Measurements from ENCODE around the gene HOATZ. TPM values are rescaled to one million over a fixed set of nuclear protein-coding genes. Genes with fewer than 3 reads are reported as not detected.

The HOATZ gene
- total RNA-seq, 1 donor from 2014 or later, result not detected

DNA sequence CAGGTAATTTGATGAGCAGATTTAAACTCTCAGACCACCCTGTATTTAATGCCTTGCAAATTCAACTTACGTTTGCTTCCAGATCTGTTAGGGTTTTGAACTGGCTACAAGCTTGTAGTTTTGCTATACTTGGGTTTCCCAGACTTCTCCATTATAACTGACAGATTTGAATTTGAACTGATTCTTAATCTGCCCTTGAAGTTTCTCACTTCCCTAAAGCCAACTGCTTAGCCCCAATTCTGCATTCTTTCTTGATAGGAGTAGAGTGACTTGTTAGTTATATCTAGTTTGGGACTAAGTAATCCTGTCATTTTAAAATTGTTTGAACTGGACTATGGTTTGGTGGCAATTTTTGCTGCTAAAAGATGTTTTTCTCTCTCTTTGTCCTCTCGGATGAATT is 35.7 kb downstream of the HOATZ start:
- ATAC-seq (ENCODE audit: low read depth) (no peak), DNase-seq (no peak)
- intact Hi-C loops (cut with micrococcal nuclease), result no loop called here
- Mint-ChIP-seq H3K36me3 (ENCODE audit: low read depth) (no peaks in the 10 kb centered on the region), H3K9me3 (peaks cover under 1% of the 10 kb centered on the region), H3K4me1 (no peaks in the 10 kb centered on the region), H3K27ac (no peak overlapping the region), H3K4me3 (no peak overlapping the region), H3K27me3 (peaks cover 17% of the 10 kb centered on the region)
- POLR2A ChIA-PET, result interaction anchor here (0.6 kb wide), 1 partner anchor 199 kb away, joined by 4 read pairs; no protein-coding TSS in a partner anchor
- TF ChIP-seq, protein P1, sequence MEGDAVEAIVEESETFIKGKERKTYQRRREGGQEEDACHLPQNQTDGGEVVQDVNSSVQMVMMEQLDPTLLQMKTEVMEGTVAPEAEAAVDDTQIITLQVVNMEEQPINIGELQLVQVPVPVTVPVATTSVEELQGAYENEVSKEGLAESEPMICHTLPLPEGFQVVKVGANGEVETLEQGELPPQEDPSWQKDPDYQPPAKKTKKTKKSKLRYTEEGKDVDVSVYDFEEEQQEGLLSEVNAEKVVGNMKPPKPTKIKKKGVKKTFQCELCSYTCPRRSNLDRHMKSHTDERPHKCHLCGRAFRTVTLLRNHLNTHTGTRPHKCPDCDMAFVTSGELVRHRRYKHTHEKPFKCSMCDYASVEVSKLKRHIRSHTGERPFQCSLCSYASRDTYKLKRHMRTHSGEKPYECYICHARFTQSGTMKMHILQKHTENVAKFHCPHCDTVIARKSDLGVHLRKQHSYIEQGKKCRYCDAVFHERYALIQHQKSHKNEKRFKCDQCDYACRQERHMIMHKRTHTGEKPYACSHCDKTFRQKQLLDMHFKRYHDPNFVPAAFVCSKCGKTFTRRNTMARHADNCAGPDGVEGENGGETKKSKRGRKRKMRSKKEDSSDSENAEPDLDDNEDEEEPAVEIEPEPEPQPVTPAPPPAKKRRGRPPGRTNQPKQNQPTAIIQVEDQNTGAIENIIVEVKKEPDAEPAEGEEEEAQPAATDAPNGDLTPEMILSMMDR (IDR thresholded peaks at IDR 0.05), result no peak
- CTCF ChIA-PET, result no interaction called here

- intact Hi-C loops (cut with micrococcal nuclease), result no loop called here
- H3K27me3 Mint-ChIP-seq, result peaks cover 9% of the 10 kb centered on the region
- TF ChIP-seq, protein P1 (IDR thresholded peaks at IDR 0.05), result no peak
- H3K36me3 Mint-ChIP-seq (ENCODE audit: low read depth), result no peaks in the 10 kb centered on the region
- no peaks in the 10 kb centered on the region for H3K4me1 Mint-ChIP-seq
- H3K9me3 Mint-ChIP-seq, result peaks cover 8% of the 10 kb centered on the region
- no peak for ATAC-seq (ENCODE audit: low read depth)
- ChIA-PET POLR2A (no interaction called here), CTCF (interaction anchor here (1.3 kb wide), 1 partner anchor 223 kb away, joined by 3 read pairs; no protein-coding TSS in a partner anchor)
- H3K27ac Mint-ChIP-seq, result no peak overlapping the region
- H3K4me3 Mint-ChIP-seq, result no peak overlapping the region
- DNase-seq, result no peak
These were observed 40.0 kb downstream of the HOATZ start for GRCh38 chr11:111554532-111554931.

DNA sequence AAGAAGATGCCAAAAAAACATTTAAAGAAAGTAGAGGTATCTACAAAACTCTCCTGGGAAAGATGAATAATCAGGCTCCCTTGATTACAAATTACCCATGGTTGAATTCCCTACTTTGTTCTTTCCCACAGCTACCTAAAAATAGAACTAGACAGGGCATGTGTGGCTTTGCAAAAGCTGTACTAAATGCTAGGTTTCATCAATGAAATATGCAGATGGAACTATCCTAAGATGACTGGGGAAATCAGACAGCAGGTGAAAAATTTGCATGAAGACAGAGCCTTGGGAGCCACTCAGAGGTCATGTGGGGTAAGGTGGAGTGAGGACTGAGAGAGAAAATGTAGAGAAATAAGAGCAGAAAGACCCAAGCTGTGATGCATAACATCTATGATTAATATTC is 40.7 kb downstream of the HOATZ start:
- intact Hi-C loops (cut with micrococcal nuclease), result no loop called here
- no peak overlapping the region for H3K4me3 Mint-ChIP-seq
- H3K27me3 Mint-ChIP-seq, result peaks cover 10% of the 10 kb centered on the region
- TF ChIP-seq, protein P1 (IDR thresholded peaks at IDR 0.05), result no peak
- H3K36me3 Mint-ChIP-seq (ENCODE audit: low read depth), result no peaks in the 10 kb centered on the region
- peaks cover 8% of the 10 kb centered on the region for H3K9me3 Mint-ChIP-seq
- ChIA-PET POLR2A (no interaction called here), CTCF (no interaction called here)
- no peak overlapping the region for H3K27ac Mint-ChIP-seq
- ATAC-seq (ENCODE audit: low read depth), result no peak
- DNase-seq, result no peak
- H3K4me1 Mint-ChIP-seq, result no peaks in the 10 kb centered on the region

DNA sequence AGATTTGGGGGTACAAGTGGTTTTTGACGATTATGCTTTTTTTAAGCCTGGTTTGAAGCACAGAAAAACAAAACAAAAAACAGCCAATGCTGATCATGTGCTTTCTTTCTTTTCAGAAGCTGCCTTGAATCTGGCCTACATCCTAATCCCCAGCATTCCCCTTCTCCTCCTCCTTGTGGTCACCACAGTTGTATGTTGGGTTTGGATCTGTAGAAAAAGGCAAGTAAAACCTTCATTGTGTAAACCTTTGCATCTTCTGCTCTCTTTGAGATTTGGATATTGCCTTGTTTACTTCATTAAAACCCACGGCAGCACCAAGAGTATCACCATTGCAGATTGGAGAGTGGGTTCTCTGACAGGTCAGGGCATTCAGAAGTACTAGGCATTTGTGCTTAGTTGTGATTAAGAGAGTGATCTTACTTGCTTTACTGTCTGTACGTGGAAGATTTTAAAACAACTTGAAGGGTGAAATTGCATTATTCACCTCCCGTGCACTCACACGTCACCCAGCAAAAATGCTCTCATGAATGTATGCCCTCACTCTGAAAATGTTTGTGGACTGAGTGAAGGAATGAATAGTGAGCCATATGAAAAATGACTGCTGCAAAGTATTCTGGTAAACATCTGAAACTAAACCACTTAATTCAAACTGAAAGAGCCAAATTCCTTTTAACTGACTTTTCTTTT is 43.0 kb downstream of the HOATZ start:
- H3K27me3 Mint-ChIP-seq, result peaks cover 9% of the 10 kb centered on the region
- H3K27ac Mint-ChIP-seq, result no peak overlapping the region
- TF ChIP-seq, protein P1 (IDR thresholded peaks at IDR 0.05), result no peak
- intact Hi-C loops (cut with micrococcal nuclease), result no loop called here
- POLR2A ChIA-PET, result no interaction called here
- no peaks in the 10 kb centered on the region for H3K4me1 Mint-ChIP-seq
- ATAC-seq (ENCODE audit: low read depth) (no peak), DNase-seq (no peak)
- H3K4me3 Mint-ChIP-seq, result no peak overlapping the region
- H3K36me3 Mint-ChIP-seq (ENCODE audit: low read depth), result no peaks in the 10 kb centered on the region
- CTCF ChIA-PET, result no interaction called here
- H3K9me3 Mint-ChIP-seq, result peaks cover 8% of the 10 kb centered on the region

- peaks cover 8% of the 10 kb centered on the region for H3K9me3 Mint-ChIP-seq
- intact Hi-C loops (cut with micrococcal nuclease), result loop anchor here (5.0 kb wide), 1 partner anchor 278 kb away; no protein-coding TSS in a partner anchor
- no peak overlapping the region for H3K4me3 Mint-ChIP-seq
These were observed 45.4 kb downstream of the HOATZ start for GRCh38 chr11:111559800-111560464.

More at GRCh38 chr11:111559800-111560464, 45.4 kb downstream of the HOATZ start:
- Mint-ChIP-seq H3K27ac (no peak overlapping the region), H3K27me3 (peaks cover 7% of the 10 kb centered on the region), H3K36me3 (ENCODE audit: low read depth) (no peaks in the 10 kb centered on the region), H3K4me1 (no peaks in the 10 kb centered on the region)
- ChIA-PET CTCF (interaction anchor here (1.7 to 4.4 kb wide), 2 partner anchors 217 to 283 kb away, joined by 8 to 16 read pairs; no protein-coding TSS in a partner anchor), POLR2A (no interaction called here)
- ATAC-seq (ENCODE audit: low read depth) (no peak), DNase-seq (no peak)
- TF ChIP-seq, protein P1 (IDR thresholded peaks at IDR 0.05), result no peak
